NCI-H69 (cell line): ENCODE results near the gene ADAMTS14.
A peak's percentile ranks its signal among the peaks of the same experiment; 100 is the strongest.
"Not testable (repeated sequence)": the region's sequence is repeated elsewhere in the genome, so short reads cannot be mapped to it uniquely, and the experiment has no call there.

ENCODE experiments used
- DNase-seq: peaks from one replicate; lab custom pipeline; 2025; lab: John Stamatoyannopoulos, UW

The ADAMTS14 gene, protein sequence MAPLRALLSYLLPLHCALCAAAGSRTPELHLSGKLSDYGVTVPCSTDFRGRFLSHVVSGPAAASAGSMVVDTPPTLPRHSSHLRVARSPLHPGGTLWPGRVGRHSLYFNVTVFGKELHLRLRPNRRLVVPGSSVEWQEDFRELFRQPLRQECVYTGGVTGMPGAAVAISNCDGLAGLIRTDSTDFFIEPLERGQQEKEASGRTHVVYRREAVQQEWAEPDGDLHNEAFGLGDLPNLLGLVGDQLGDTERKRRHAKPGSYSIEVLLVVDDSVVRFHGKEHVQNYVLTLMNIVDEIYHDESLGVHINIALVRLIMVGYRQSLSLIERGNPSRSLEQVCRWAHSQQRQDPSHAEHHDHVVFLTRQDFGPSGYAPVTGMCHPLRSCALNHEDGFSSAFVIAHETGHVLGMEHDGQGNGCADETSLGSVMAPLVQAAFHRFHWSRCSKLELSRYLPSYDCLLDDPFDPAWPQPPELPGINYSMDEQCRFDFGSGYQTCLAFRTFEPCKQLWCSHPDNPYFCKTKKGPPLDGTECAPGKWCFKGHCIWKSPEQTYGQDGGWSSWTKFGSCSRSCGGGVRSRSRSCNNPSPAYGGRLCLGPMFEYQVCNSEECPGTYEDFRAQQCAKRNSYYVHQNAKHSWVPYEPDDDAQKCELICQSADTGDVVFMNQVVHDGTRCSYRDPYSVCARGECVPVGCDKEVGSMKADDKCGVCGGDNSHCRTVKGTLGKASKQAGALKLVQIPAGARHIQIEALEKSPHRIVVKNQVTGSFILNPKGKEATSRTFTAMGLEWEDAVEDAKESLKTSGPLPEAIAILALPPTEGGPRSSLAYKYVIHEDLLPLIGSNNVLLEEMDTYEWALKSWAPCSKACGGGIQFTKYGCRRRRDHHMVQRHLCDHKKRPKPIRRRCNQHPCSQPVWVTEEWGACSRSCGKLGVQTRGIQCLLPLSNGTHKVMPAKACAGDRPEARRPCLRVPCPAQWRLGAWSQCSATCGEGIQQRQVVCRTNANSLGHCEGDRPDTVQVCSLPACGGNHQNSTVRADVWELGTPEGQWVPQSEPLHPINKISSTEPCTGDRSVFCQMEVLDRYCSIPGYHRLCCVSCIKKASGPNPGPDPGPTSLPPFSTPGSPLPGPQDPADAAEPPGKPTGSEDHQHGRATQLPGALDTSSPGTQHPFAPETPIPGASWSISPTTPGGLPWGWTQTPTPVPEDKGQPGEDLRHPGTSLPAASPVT

GRCh38 chr10:70672165-70673042, at the start of gene ADAMTS14:
ADAMTS14 (plus strand) TSS chr10:70672506; CDS start chr10:70672803, 297 bp downstream.
- DNase-seq: peak; percentile 69

DNA sequence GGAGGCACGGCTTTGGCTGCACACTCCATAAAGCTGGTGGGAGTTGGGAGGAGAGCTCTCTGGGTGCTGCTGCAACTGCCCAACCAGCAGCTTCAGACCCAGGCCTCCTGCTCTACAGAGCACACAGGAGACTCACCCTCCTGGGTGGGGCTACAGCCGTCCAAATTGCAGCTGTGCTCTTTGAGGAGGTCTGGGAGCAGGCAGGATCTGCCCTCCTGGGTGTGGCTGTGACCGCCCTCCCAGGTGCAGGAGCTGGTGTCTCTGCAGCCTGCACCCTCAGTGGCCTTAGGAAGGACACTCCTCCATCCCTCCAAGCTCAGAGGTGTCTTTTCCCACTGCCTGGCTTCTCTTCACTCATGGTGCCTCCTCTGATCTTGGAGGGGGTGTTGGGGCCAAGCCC, 49.8 kb upstream of the ADAMTS14 start:
- DNase-seq: no peak

- no peak for DNase-seq
Measured at GRCh38 chr10:70622981-70623844, 49.1 kb upstream of the ADAMTS14 start.

DNA sequence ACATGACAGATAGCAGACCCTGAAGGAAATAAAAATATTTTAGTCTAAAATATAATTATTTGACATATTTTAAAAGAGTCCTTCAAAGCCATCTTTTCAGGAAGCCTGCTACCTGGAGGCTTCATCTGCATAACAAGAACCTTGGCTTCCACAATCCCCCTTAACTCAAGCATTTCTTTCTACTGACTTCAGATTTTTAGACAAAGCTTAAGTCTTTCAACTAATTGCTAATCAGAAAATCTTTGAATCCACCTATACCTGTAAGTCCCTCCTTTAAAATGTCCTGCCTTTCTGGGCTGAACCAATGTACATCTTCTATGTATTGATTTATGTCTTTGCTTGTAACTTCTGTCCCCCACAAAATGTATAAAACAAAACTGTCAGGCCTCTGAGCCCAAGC, 46.2 kb upstream of the ADAMTS14 start:
- no peak for DNase-seq

DNA sequence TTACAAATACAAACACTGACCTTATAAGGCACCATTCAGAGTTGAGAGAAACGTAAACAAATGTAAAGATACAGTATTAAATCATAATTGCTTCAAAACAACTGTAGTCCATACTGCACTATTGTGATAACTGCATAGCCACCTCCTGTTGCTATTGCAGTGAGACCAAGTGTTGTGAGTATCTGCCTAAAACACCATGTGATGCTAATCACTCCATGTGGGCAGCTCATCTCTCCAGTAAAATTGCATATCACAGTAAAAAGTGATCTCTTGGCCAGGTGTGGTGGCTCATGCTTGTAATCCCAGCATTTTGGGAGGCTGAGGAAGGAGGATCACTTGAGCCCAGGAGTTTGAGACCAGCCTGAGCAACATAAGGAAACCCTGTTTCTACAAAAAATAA, 43.0 kb upstream of the ADAMTS14 start:
- DNase-seq: no peak

GRCh38 chr10:70631735-70632134, 40.6 kb upstream of the ADAMTS14 start:
- DNase-seq: not testable (repeated sequence)

DNA sequence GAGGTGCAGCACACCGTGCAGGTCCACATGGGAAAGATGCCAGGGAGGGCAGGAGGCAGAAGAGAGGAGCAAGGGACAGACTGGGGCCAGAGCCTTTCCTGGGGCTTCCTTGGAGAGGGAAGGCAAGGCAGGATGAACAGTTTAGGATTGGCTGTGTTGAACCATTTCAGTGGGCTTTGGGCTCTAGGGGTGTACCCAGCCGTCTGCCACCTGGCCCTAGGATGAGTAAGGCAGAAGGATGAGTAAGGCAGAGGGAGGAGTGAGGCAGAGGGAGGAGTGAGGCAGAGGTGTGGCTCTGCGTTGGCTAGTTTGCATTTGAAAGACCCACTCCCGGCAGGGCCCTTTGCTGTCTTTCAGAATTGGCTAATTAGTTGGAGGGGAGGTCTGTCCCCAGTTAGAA, 38.3 kb upstream of the ADAMTS14 start:
- no peak for DNase-seq

DNA sequence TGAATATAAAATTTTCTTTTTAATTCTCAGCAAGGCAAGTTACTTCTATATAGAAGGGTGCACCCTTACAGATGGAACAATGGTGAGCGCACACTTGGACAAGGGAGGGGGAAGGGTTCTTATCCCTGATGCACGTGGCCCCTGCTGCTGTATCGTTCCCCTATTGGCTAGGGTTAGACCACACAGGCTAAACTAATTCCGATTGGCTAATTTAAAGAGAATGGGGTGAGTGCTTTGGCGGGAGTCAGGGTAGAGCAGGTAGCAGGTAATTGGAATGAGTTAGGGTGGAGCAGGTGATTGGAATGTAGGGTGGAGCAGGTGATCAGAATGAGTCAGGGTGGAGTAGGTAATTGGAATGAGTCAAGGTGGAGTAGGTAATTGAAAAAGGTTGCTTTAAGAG, 37.8 kb upstream of the ADAMTS14 start:
- not testable (repeated sequence) for DNase-seq

- not testable (repeated sequence) for DNase-seq
Measured at GRCh38 chr10:70639640-70640383, 32.5 kb upstream of the ADAMTS14 start.

GRCh38 chr10:70643272-70643671, 29.0 kb upstream of the ADAMTS14 start:
- DNase-seq: not testable (repeated sequence)

DNA sequence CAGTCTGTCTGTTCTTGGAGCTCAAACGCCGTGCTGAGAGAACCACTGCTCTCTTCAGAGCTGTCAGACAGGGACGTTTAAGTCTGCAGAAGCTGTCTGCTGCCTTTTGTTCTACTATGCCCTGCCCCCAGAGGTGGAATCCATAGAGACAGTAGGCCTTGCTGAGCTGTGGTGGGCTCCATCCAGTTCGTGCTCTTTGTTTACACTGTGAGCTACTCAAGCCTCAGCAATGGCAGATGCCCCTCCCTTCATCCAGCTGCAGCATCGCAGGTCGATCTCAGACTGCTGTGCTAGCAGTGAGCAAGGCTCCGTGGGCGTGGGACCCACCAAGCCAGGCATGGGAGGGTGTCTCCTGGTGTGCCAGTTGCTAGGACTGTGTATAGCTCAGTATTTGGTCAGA, 27.3 kb upstream of the ADAMTS14 start:
- not testable (repeated sequence) for DNase-seq

DNA sequence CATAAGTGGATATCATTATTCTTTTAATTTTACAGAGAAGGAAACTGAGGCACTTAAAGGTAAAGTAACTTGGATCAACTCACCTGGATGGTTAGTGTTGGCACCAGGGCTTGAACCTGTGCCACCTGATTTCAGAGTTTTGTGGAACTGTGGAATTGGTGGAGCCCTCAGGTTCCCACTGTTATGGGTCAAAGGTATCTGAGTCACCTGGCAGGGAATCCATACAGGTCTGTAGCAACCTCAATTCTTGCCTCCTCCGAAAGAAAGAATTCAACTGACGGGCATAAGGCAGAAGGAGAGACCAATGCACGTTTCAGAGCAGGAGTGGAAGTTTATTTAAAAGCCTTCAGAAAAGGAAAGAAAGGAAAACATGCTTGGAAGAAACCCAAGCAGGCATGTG, 25.2 kb upstream of the ADAMTS14 start:
- DNase-seq: no peak

GRCh38 chr10:70648427-70648826, 23.9 kb upstream of the ADAMTS14 start:
- peak; percentile 31 for DNase-seq

- DNase-seq: no peak
Measured at GRCh38 chr10:70649526-70649925, 22.8 kb upstream of the ADAMTS14 start.

DNA sequence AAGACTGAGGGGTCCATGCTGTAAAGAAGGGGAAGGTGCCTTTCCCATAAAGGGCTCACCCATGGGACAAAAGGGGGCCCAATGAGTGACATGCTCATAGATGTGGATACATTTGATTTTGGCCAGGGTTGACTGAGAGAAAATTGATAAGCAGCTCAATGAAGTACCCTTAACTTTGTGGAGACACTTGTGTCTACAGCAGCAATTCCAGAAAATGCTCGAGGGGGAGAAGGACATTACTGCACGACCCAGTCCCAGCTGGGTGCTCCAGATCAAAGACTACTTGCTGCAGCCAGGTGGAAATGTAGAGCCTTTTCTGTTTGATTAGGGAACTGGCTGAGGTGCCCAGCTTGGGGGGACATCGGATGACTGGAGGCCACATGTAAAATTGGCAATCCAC, 22.2 kb upstream of the ADAMTS14 start:
- no peak for DNase-seq

DNA sequence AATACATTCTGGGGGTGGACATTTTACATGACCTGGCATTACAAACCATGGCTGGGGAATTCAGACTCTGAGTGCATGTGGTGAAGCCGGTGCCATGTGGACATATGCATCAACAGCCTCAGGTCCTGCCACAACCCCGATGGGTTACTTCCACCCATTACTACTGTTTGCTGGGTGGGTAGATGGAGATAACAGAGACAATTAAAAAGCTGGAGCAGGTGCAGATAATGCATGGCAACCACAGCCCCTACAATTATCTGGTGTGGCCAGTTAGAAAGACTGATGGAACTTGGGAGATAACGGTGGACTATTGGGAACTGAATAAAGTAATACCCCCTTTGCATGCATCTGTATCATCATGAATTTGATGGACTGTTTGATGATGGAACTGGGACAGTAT, 21.6 kb upstream of the ADAMTS14 start:
- DNase-seq: no peak

- peak; percentile 34 for DNase-seq
Measured at GRCh38 chr10:70651661-70652060, 20.6 kb upstream of the ADAMTS14 start.

- DNase-seq: peak; percentile 4
Measured at GRCh38 chr10:70652761-70653657, 19.3 kb upstream of the ADAMTS14 start.
